Caco-2 (cell line): ENCODE results near the gene PRKAG2. TPM values are rescaled to one million over a fixed set of nuclear protein-coding genes. Genes with fewer than 3 reads are reported as not detected.

Experiments used
- Bru-seq: library from RNA; stranded (reverse); fragments of 400-500 nt; gene quantifications from one replicate; lab custom pipeline; 2021; lab: Mats Ljungman, UMichigan
- BruChase-seq, 2 experiments: library from RNA; stranded (reverse); fragments of 400-500 nt; gene quantifications; one replicate each; lab custom pipeline; 2021; lab: Mats Ljungman, UMichigan
- BruUV-seq: library from RNA; stranded (reverse); fragments of 400-500 nt; replicated peaks from 2 replicates; lab custom pipeline; 2021; lab: Mats Ljungman, UMichigan
- CTCF ChIA-PET: fragments of 300-600 bp; sonication (Branson Sonifier 250); formaldehyde crosslinking; loops from one replicate; lab custom pipeline; 2022; ENCODE audit warnings: antibody characterized with exemption; lab: Charles Lee
- POLR2A ChIA-PET: fragments of 300-600 bp; sonication (Branson Sonifier 250); formaldehyde crosslinking; loops from one replicate; lab custom pipeline; 2022; ENCODE audit warnings: antibody characterized with exemption; lab: Charles Lee
- DNase-seq, 2 experiments: peaks; one replicate each; pipeline versions ENCODE4 v3.0.0 to v3.0.0-alpha.2; 2020 to 2022
- H3K27me3 ChIP-seq: replicated peaks from 2 replicates; pipeline ENCODE4 v1.6.0; 2011; ENCODE audit warnings: low read length; ENCODE audit not compliant: control insufficient read depth, insufficient read depth
- H3K36me3 ChIP-seq: 2 replicates; pipeline ENCODE4 v1.5.1; 2011; ENCODE audit warnings: low read length; ENCODE audit not compliant: control insufficient read depth, insufficient read depth
- H3K4me1 ChIP-seq: fragments of 250-450 bp; sonication (Bioruptor Pico); 2 replicates; pipeline ENCODE4 v1.5.1; 2020; ENCODE audit warnings: mild to moderate bottlenecking
- H3K4me3 ChIP-seq: 2 replicates; pipeline ENCODE4 v1.5.1; 2011; ENCODE audit warnings: low read depth, mild to moderate bottlenecking, control low read depth, low read length
- H3K9me3 ChIP-seq: fragments of 250-450 bp; sonication (Bioruptor Pico); 2 replicates; pipeline ENCODE4 v1.5.1; 2020; ENCODE audit warnings: mild to moderate bottlenecking, moderate library complexity
- H3K27ac Mint-ChIP-seq: one replicate; pipeline ENCODE4 v1.8.0; 2022; ENCODE audit warnings: mixed read lengths; ENCODE audit not compliant: unreplicated experiment
- H3K27me3 Mint-ChIP-seq: one replicate; pipeline ENCODE4 v1.8.0; 2022; ENCODE audit warnings: mixed read lengths; ENCODE audit not compliant: insufficient read depth, unreplicated experiment
- H3K36me3 Mint-ChIP-seq: one replicate; pipeline ENCODE4 v1.8.0; 2022; ENCODE audit warnings: mild to moderate bottlenecking, mixed read lengths; ENCODE audit not compliant: insufficient read depth, unreplicated experiment
- H3K4me1 Mint-ChIP-seq: one replicate; pipeline ENCODE4 v1.8.0; 2022; ENCODE audit warnings: low read depth, mixed read lengths; ENCODE audit not compliant: unreplicated experiment
- H3K4me3 Mint-ChIP-seq: one replicate; pipeline ENCODE4 v1.8.0; 2022; ENCODE audit warnings: mild to moderate bottlenecking, moderate library complexity, mixed read lengths; ENCODE audit not compliant: unreplicated experiment
- H3K9me3 Mint-ChIP-seq: one replicate; pipeline ENCODE4 v1.8.0; 2022; ENCODE audit warnings: mixed read lengths; ENCODE audit not compliant: unreplicated experiment
- intact Hi-C: fragments of 100-400 bp; cut with micrococcal nuclease; formaldehyde crosslinking; loops from one replicate; pipeline ENCODE4 v1.10.0; 2022; ENCODE audit not compliant: unreplicated experiment
- long read RNA-seq: library from polyadenylated mRNA; stranded (forward); transcript quantifications from one replicate; pipeline ENCODE4 v2.0.0, GENCODE V29; 2022
- total RNA-seq: library from RNA; stranded (reverse); gene quantifications from 2 replicates; pipeline ENCODE4 v1.2.3, GENCODE V29; 2022
- TF ChIP-seq, protein P1 (sequence below), 2 experiments: fragments of 200-600 bp in 1 of 2; IDR thresholded peaks; 1 replicate in 1 of 2; 2 replicates in 1 of 2; pipeline versions ENCODE4 v1.5.1 to v1.8.0; 2011 to 2022; ENCODE audit warnings: antibody characterized with exemption in 1 of 2, control low read depth in 1 of 2, inconsistent platforms in 1 of 2, low read depth in 1 of 2, low read length in 1 of 2, mild to moderate bottlenecking in 1 of 2, moderate library complexity in 1 of 2; ENCODE audit not compliant: insufficient read depth in 1 of 2, severe bottlenecking in 1 of 2, unreplicated experiment in 1 of 2

The PRKAG2 gene
- 14.7 and 15.9 TPM in 2 replicates for total RNA-seq
- Bru-seq, nascent RNA: percentile 45 among the genes with signal in this experiment
- BruChase-seq, experiment 1, labeled RNA remaining after a 2-hour chase: percentile 43 among the genes with signal in this experiment
- BruChase-seq, experiment 2, labeled RNA remaining after a 6-hour chase: percentile 42 among the genes with signal in this experiment
- long read RNA-seq, transcript PRKAG2-203 (12 exons, 2,318 nt): major isoform, 22 of 39 reads
- long read RNA-seq, partial matches to known transcripts: 0 of 39 reads
- long read RNA-seq, other reads (novel, unspliced or antisense): 17 of 39 reads

DNA sequence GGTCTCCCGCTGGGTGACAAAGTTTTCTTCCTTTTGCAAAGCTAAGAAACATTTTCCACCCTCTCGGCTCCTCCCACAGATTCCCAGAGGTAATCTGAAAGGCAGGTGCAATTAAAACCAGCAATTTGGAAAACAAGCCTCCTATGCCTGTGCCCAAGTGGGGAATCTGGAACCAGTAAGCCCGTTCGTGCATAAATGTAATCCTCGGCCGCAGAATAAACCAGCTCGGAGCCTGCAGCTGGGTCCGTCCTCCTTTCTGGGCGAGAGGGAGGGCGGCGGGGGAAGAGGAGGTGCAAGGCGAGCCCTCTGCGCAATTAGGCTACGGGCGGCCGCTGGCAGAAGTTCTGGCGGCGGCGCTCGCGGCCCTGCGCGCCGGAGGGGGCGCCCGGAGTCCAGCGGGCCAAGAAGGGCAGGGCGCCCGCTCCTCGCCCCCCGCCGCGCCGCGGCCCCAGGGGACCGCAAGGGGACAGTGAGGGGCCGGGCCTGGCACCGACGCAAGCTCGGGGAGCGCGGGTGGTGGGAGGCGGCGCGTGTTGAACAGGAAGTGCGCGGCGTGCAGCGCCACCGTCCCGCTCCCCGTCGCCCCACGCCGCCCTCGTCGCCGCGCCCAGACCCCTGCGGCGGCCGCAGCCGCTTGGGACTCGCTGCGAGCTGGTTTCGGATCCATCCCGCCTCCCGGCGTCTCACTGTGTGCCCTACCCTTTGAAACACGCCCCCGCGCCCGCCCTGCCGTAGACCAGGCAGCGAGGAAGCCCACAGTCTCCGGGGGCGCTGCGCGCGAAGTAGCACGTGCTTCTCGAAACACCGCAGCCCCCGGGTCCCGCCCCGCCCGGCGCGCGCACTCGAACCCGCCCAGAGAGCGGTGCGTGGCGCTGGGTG is at the start of gene PRKAG2:
Gene PRKAG2 (minus strand): TSS at position 217 of the 879 bp plus-strand sequence. CDS start 495 bp downstream, outside the sequence.
- Mint-ChIP-seq H3K4me3 (peak within 1 kb of the TSS; percentile 94), H3K27ac (no peak within 1 kb of the TSS), H3K27me3 (no peaks in the 10 kb centered on the region), H3K9me3 (no peaks in the 10 kb centered on the region), H3K36me3 (no peaks in the 10 kb centered on the region), H3K4me1 (no peaks in the 10 kb centered on the region)
- ChIA-PET POLR2A (no interaction called here), CTCF (interaction anchor here (1.0 to 2.9 kb wide), 3 partner anchors 14 to 65 kb away, joined by 3 to 14 read pairs (median 5); no protein-coding TSS in a partner anchor)
- Histone ChIP-seq H3K4me1 (0 out of 2 replicates have a peak, but pooled peaks cover 7% of the 10 kb centered on the region), H3K9me3 (no peaks in the 10 kb centered on the region), H3K27me3 (peaks cover 1% of the 10 kb centered on the region; the same call in 1 of the 2 replicates), H3K4me3 (peak within 1 kb of the TSS; percentile 83), H3K36me3 (no peaks in the 10 kb centered on the region)
- DNase-seq: peak; percentile 62 to 63
- no TSS peak for BruUV-seq
- intact Hi-C loops: loop anchor here (1.0 to 10.0 kb wide), 2 partner anchors 56 to 268 kb away; no protein-coding TSS in a partner anchor
- TF ChIP-seq, protein P1, sequence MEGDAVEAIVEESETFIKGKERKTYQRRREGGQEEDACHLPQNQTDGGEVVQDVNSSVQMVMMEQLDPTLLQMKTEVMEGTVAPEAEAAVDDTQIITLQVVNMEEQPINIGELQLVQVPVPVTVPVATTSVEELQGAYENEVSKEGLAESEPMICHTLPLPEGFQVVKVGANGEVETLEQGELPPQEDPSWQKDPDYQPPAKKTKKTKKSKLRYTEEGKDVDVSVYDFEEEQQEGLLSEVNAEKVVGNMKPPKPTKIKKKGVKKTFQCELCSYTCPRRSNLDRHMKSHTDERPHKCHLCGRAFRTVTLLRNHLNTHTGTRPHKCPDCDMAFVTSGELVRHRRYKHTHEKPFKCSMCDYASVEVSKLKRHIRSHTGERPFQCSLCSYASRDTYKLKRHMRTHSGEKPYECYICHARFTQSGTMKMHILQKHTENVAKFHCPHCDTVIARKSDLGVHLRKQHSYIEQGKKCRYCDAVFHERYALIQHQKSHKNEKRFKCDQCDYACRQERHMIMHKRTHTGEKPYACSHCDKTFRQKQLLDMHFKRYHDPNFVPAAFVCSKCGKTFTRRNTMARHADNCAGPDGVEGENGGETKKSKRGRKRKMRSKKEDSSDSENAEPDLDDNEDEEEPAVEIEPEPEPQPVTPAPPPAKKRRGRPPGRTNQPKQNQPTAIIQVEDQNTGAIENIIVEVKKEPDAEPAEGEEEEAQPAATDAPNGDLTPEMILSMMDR (IDR thresholded peaks at IDR 0.05; ENCODE audit: insufficient read depth in 1 of 2, low read depth in 1 of 2, low read length in 1 of 2, severe bottlenecking in 1 of 2, unreplicated experiment in 1 of 2): no peak

DNA sequence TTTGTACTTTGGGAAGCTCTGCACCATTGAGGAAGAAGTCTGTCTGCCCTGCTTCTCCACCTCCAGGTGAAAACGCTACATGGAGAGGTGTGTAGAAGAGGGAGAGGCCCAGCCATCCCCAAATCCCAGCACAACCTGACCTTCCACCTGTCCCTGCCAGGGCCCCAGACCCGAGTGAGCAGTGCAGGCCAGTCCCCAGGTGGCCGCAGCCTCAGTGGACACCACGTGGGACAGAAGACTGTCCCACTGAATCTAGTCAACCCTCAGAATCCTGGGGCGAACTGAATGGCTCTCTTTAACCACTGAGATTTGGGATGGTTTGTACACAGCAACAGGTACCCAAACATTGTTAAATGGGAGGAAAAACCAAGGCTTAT is 49.4 kb upstream of the PRKAG2 start:
- Mint-ChIP-seq H3K4me1 (peaks cover 24% of the 10 kb centered on the region), H3K27me3 (no peaks in the 10 kb centered on the region), H3K27ac (no peak overlapping the region), H3K36me3 (no peaks in the 10 kb centered on the region), H3K9me3 (no peaks in the 10 kb centered on the region), H3K4me3 (no peak overlapping the region)
- intact Hi-C loops: no loop called here
- ChIA-PET POLR2A (no interaction called here), CTCF (no interaction called here)
- DNase-seq: no peak
- BruUV-seq: no TSS peak
- peaks cover 19% of the 10 kb centered on the region for H3K4me1 ChIP-seq
- TF ChIP-seq, protein P1 (IDR thresholded peaks at IDR 0.05; ENCODE audit: insufficient read depth in 1 of 2, low read depth in 1 of 2, low read length in 1 of 2, severe bottlenecking in 1 of 2, unreplicated experiment in 1 of 2): no peak
- no peaks in the 10 kb centered on the region for H3K27me3 ChIP-seq
- no peaks in the 10 kb centered on the region for H3K9me3 ChIP-seq
- no peaks in the 10 kb centered on the region for H3K36me3 ChIP-seq
- no peak overlapping the region for H3K4me3 ChIP-seq
